Effector CD4-positive, alpha-beta T cell (primary cell): ENCODE results near the gene SPACA4.

Source experiments
- DNase-seq: peaks from one replicate; pipeline ENCODE4 v3.0.0-alpha.2; 2020

The SPACA4 gene

GRCh38 chr19:48598996-48599700 is 7.4 kb upstream of the SPACA4 start:
- no peak for DNase-seq

- DNase-seq: no peak
Observed at GRCh38 chr19:48600679-48601417, 5.7 kb upstream of the SPACA4 start.

- no peak for DNase-seq
Observed at GRCh38 chr19:48603001-48603400, 3.5 kb upstream of the SPACA4 start.

- DNase-seq: no peak
Observed at GRCh38 chr19:48603449-48603848, 3.1 kb upstream of the SPACA4 start.

GRCh38 chr19:48603850-48604249 is 2.7 kb upstream of the SPACA4 start:
- no peak for DNase-seq

- DNase-seq: no peak
Observed at GRCh38 chr19:48607359-48607755, 815 bp downstream of the SPACA4 start.

GRCh38 chr19:48608798-48609263 is 2.3 kb downstream of the SPACA4 start:
- no peak for DNase-seq

- DNase-seq: no peak
Observed at GRCh38 chr19:48609571-48610108, 3.1 kb downstream of the SPACA4 start.

- DNase-seq: no peak
Observed at GRCh38 chr19:48611872-48612271, 5.3 kb downstream of the SPACA4 start.

- DNase-seq: no peak
Observed at GRCh38 chr19:48613024-48613851, 6.7 kb downstream of the SPACA4 start.

- DNase-seq: no peak
Observed at GRCh38 chr19:48613852-48614435, 7.4 kb downstream of the SPACA4 start.

GRCh38 chr19:48614436-48615230 is 8.1 kb downstream of the SPACA4 start, which contains the start of gene FAM83E:
FAM83E (minus strand) TSS chr19:48615076; CDS start chr19:48613372, 1,704 bp downstream.
- DNase-seq: no peak

- no peak for DNase-seq
Observed at GRCh38 chr19:48615231-48616040, 8.9 kb downstream of the SPACA4 start.

- DNase-seq: no peak
Observed at GRCh38 chr19:48616041-48616436, 9.5 kb downstream of the SPACA4 start.

- no peak for DNase-seq
Observed at GRCh38 chr19:48616491-48617056, 10.0 kb downstream of the SPACA4 start.

GRCh38 chr19:48617146-48617937 is 10.8 kb downstream of the SPACA4 start:
- no peak for DNase-seq

- DNase-seq: no peak
Observed at GRCh38 chr19:48618278-48618915, 11.9 kb downstream of the SPACA4 start.

- peak; percentile 91 for DNase-seq
Observed at GRCh38 chr19:48618916-48619691, 12.6 kb downstream of the SPACA4 start, which contains the start of the genes RPL18 and SPHK2. RPL18 (minus strand) TSS chr19:48619178; CDS start chr19:48619143, 35 bp downstream. SPHK2 (plus strand) TSS chr19:48619506; CDS start chr19:48620515, 1,009 bp downstream.
